GM19397 (cell line): ENCODE measurements around the gene SRPK3.
"Not testable (repeated sequence)": the region's sequence is repeated elsewhere in the genome, so short reads cannot be mapped to it uniquely, and the experiment has no call there.

Source experiments
- ATAC-seq: cut with Tn5 transposase; IDR thresholded peaks from one replicate; pipeline ENCODE4 v1.9.1; 2021; ENCODE audit warnings: mild to moderate bottlenecking, moderate library complexity; ENCODE audit not compliant: unreplicated experiment

SRPK3 gene, protein sequence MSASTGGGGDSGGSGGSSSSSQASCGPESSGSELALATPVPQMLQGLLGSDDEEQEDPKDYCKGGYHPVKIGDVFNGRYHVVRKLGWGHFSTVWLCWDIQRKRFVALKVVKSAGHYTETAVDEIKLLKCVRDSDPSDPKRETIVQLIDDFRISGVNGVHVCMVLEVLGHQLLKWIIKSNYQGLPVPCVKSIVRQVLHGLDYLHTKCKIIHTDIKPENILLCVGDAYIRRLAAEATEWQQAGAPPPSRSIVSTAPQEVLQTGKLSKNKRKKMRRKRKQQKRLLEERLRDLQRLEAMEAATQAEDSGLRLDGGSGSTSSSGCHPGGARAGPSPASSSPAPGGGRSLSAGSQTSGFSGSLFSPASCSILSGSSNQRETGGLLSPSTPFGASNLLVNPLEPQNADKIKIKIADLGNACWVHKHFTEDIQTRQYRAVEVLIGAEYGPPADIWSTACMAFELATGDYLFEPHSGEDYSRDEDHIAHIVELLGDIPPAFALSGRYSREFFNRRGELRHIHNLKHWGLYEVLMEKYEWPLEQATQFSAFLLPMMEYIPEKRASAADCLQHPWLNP

DNA sequence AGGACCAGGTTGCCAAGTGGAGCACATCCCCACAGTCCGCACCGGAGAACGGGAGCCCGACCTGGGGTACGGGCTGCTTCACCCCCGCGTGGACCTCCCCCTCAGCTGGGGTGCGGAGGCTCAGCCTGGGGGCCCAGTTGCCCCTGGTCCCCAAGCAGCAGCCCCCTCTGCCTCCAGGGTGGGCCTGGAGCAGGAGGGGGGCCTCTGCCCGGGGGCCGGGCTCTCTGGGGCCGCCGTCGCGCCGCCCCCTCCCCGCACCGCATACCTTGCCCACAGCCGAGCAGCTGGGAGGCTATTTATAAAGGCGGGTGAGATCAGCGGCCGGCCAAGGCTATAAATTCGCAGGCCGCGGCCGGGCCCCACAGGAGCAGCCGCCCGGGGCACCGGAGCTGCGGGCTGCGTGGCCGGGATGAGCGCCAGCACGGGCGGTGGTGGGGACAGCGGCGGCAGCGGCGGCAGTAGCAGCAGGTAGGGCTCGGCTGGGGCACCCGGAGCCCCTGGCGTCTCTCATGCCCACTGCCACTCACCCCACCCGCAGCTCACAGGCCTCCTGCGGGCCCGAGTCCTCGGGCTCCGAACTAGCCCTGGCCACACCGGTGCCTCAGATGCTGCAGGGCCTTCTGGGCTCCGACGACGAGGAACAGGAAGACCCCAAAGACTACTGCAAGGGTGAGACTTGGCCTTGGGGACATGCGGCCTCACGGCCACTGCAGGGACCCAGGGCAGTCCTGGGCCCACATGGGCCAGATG lies at the start of gene SRPK3:
TSS of gene SRPK3 (plus strand) at position 364 of the 750 bp plus-strand sequence. CDS start at position 410, 46 bp downstream.
- ATAC-seq: no peak

DNA sequence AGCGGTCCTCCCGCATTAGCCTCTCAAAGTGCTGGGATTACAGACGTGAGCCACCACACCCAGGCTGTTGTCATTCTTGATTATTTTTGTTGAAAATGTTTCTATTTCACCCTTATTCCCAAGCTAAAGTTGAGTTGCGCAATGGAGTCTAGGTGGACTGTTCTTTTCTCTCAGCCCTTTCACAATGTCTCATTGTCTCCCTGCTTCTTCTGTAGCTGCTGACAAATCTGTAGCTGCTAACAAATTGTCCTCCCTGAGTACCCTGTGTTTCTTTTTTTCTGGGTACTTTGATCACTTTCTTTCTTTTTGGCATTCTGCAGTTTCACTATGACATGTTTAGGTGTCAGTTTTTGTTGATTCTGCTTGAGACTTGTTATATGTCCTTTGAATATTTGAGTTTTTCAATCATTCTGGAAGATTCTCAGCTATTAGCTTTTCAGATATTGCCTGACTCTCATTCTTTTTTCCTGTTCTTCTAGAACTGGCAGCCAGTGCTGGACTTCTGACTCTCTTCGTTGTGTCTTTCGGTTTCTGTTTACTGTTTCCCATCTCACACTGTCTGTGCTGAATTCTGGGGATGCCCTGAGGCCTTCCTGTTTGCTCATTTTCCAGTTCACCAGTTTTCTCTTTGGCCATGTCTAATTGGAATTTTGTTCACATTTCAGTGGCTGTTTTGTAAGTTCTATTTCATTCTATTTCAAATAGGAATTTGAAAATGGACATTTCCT lies 49.6 kb upstream of the SRPK3 start:
- no peak for ATAC-seq

DNA sequence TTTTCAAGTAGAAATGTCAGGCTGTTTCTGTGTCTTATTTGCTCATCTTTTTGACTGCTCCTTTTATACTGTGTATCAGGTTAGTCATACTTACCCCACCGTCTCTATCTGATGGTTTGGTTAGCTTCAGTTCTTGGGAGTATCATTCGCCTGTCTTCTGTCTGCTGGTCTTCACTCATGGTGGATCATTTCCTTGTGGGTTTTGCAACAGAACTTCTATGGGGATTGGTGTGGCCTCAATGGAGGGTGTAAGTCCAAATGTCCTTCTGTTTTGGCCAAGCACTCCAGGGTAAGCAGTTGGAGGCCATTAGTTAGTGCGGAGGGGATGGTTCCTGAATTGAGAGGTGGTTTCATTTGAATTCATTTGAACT lies 49.0 kb upstream of the SRPK3 start:
- no peak for ATAC-seq

DNA sequence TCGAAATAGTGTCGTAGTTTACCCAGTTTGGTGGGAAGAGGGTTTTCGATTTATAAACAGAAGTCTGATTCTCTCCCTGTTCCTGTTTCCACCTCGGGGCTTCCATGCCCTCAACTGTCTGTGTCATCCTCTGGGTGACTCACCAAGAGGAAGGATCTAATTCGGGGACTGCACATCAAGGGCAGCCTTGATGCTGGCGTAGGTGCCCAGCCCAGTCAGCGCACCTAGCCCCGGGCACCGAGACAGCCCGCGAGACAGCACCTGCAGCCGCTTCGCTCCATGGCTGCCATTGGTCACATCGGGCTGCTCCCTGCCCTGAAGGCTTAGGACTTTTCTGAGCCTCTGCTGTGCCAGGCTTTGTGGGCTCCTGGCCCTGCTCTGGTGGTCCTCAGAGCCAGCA lies 48.4 kb upstream of the SRPK3 start:
- ATAC-seq: no peak

DNA sequence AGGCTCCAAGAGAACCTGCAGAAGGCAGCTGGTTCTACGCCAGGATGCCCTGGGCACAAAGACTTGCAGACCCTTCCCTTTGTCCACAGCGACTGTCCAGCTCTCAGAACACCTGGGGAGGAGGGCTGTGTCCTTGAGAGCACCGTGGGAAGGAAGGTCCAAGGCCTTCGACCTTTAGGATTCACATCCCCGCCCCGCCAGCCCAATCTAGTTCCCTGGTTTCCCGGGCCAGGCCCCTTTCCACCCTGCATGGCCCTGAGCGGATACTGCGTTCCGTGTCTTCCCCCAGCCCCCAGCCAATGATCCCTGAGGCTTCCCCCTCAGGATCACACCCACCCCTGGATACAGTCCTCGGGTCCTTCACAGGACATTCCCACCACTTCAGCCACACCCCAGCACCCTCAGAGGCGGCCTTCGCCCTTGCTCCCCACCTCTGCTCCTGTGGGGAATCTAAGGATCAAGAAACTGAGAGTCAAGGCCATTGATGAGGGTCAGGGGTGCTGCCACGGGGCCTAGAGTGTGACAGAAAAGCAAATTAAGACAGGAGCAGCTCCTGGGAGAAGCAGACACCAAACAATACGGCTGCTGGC lies 47.1 kb upstream of the SRPK3 start:
- ATAC-seq: no peak

DNA sequence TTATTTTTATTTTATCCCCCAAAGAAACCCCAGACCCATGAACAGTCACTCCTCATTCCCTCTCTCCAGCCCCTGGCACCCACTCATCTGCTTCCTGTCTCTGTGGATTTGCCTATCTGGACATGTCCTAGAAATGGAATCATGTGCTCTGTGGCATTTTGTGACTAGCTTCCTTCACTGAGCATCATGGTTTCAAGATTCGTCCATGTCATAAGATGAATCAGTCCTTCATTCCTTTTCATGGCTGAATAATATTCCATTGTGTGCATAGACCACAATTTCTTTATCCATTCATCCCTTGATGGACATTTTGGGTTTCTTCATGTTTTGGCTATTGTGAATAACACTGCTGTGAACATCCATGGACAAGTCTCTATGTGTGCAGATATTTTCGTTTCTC lies 46.0 kb upstream of the SRPK3 start:
- no peak for ATAC-seq

DNA sequence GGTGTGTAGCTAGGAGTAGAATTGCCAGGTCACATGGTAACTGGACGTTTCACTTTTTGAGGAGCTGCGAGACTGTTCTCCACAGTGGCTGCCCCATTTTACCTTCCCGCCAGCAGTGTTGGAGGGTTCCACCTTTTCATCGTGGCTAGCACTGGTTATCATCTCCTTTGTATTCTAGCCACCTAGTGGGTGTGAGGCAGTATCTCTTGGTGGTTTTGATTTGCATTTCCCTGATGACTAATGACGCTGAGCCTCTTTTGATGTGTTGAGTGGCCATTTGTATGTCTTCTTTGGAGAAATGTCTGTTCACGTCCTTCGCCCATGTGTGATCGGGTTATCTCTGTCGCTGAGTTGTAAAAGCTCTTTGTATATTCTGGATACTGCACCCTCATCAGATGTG lies 45.6 kb upstream of the SRPK3 start:
- ATAC-seq: no peak

DNA sequence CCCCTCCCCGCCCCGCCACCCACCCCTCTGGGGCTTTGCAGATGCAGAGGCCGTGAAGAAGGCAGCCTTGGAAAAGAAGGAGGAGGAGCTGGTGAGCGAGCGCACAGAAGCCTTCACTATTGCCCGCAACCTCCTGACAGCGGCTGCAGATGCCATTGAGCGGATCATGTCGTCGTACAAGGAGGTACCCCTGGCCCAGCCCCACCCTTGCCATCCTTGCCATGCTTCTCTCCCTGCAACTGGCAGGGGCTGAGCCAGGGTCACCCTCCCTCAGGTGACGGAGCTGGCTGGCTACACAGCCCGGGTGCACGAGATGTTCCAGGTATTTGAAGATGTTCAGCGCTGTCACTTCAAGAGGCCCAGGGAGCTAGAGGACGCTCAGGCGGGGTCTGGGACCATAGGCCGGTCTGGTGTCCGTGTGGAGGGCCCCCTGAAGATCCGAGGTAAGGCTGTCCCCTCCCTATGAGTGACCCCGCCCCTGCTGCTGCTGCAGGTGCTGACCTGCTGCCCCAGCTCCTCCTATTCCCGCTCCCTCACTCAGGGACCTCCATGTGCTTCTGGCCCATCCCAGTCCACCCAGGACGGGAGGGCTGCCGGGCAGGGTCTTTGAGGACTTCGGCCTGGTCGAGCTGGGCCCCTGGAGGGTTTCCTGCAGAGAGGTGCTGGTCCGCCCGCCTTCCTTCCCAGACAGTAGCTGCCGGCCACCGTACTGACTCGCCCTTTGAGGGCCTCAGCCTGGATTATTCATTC lies 44.6 kb upstream of the SRPK3 start:
- ATAC-seq: no peak

DNA sequence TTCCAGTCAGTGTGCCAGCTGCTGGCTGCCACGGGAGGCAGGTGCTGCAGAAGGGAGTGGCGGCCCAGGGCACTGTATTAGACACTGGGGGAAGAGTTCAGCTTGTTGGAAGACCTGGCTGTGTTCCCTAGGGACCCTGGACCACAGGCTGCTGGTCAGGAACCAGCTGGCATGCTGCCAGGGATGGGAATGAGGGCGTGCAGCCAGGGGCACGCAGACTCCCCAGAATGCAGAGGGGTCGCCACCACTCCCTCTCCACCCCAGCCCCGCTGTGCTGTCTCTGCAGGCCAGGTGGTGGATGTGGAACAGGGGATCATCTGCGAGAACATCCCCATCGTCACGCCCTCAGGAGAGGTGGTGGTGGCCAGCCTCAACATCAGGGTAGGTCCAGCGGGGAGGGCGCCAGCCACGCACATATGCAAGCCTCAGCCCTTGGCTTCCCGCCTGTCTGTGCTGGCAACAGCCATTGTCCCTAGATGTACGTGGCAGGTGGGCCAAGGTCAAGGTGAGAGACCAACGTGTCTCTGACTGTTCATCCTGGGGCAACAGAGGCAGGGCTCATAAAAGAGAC lies 43.9 kb upstream of the SRPK3 start:
- no peak for ATAC-seq

DNA sequence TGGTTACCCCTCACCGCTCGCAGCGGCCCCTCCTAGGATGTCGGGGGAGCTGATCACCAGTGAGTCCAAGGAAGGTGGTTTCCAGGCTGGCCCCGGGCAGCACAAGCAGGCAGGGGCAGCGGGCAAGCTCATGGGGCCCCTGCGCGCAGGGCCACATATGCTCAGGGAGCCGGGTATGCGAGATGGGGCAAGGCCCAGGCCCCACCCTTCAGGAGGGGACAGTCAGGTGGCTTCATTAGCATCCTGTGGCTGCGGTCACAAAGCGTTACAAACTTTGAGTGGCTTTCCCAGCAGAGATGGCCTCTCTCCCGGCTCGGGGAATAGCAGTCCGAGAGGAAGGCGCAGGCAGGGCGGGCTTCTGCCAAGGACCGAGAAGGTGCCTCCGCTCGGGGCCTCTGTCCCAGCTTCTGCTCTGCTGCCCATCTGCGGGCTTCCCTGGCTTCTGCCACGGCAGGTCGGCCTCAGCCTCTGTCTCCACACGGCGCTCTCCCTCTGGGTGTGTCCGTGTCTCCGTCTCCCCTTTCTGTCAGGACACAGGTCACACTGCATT lies 42.7 kb upstream of the SRPK3 start:
- ATAC-seq: no peak

DNA sequence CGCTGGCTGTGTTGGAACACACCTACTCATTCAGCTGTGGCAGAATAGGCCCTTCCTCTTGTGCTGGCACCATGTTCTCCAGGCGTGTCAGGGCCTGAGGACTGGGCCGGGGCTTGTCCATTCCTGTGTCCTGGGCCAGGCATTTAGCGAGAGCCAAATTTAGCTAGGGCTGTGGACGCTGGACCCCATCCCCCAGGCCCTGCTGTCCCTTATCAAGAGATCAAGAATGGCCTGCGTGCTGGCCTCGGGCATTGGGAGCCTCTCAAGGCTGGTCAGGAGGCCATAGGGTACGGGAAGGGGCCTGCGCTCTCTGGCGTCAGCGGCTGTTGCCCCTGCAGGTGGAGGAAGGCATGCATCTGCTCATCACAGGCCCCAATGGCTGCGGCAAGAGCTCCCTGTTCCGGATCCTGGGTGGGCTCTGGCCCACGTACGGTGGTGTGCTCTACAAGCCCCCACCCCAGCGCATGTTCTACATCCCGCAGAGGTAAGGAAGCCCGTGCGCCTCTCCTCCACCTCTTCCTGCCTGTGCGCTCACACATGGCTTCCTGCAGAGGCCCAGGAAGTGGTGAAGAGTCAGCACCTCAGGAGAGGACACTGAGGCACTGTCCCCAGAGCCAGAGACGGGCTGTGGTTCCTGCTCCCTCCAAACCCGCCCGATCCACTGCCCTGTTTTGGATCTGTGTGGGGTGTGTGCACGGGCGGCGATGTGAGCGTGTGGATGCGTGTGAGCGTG lies 40.9 kb upstream of the SRPK3 start:
- no peak for ATAC-seq

DNA sequence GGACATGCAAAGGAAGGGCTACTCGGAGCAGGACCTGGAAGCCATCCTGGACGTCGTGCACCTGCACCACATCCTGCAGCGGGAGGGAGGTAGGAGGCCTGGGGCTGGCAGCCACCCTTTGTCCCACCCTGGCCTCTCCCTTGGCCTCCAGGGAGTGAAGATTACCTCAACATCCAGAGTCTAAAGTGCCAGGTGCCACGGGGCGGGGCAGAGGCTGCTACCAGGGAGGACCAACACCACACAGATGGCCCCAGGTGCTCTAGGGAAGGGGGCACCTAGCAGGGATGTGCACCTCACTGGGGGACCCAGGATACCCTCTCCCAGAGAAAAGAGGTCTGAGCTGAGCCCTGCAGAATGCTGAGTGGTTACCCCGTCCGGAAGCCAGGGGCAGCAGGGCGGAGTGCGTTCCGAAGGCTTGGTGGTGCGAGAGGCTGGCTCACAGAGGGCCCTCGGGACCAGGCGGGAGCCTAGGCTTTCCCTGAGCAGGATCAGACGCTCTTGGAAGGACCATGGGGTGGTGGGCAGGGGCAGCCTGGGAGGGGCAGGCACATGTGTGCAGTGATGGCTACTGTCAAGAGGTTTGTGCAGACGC lies 40.1 kb upstream of the SRPK3 start:
- no peak for ATAC-seq

DNA sequence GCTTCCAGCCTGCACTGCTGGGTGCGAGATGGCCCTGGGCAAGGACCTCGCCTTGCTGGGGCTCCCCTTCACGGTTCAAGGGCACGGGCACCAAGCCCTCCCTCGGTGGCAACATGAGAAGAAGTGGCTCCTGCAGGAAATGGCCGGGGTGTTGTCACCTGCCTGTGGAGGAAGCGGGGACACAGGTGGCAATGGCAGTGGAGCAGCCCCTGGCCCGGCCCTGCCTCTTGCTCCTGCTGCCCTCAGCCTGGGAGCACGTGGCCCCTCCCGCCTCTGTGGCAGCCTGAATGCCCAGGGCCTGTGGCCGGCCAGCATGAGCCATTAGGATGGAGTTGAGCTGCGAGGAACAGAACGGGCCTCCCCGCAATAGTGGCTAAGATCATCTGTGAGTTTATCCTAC lies 39.4 kb upstream of the SRPK3 start:
- no peak for ATAC-seq

DNA sequence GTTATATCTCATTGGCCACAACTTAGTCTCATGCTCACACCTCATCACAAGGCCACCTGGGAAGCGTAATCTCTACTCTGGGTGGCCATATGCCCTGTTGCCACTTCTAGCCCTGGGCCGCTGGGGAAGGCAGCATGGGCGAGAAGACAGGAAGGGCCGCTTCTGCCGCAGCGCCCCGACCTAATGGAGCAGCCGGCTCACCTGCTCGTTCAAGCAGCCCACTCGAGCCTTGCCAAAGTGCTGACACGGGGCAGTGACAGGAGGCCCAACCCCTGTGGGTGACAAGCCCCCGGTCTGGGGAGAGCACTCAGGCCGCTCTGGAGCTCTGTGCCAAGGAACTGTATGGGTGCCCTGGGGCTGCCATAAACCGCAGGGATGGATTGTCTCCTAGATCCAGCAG lies 38.7 kb upstream of the SRPK3 start:
- not testable (repeated sequence) for ATAC-seq

DNA sequence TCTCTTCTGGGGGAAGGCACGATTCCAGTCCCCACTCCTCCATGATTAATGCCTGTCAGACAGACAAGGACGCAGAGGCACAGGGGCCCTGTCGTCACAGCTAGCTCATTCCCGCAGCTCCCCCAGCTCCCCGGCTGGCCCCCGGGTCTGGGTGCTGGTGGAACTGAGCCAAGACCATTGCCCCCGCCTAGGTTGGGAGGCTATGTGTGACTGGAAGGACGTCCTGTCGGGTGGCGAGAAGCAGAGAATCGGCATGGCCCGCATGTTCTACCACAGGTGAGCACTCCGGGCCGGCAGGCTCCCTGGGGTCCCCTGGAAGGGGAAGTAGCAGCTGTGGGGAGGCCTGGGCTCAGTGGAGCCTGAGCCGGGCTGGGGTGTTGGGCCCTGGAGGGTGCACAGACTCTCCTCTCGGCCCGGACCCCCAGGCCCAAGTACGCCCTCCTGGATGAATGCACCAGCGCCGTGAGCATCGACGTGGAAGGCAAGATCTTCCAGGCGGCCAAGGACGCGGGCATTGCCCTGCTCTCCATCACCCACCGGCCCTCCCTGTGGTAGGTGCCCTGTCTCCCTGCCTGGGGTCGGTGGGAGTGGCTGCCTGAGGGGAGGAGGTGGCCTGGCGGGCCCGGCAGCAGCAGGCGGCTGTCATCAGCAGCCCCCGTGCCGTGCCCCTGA lies 37.9 kb upstream of the SRPK3 start:
- not testable (repeated sequence) for ATAC-seq

DNA sequence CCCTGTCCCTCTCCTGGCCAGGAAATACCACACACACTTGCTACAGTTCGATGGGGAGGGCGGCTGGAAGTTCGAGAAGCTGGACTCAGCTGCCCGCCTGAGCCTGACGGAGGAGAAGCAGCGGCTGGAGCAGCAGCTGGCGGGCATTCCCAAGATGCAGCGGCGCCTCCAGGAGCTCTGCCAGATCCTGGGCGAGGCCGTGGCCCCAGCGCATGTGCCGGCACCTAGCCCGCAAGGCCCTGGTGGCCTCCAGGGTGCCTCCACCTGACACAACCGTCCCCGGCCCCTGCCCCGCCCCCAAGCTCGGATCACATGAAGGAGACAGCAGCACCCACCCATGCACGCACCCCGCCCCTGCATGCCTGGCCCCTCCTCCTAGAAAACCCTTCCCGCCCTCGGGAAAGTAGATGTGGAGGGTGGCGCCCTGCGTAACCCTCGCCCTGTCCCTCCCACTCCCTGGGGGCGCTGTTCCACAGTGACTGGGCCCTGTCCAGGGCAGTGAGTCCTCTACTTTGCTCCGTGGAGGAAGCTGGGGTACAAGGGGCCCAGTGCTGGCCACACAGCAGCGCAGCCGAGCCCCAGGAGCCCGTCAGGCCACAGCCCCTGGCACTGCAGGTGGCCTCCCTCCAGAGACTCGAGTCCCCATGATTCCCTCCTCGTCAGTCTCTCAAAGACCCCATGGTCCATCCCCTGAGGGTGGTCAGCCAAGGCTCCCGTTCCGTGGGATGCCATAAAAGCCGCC lies 37.2 kb upstream of the SRPK3 start:
- not testable (repeated sequence) for ATAC-seq
